ENCODE measurements around the gene PCBP2.

The PCBP2 gene

GRCh38 chr12:53502331-53502730, 50.4 kb downstream of the PCBP2 start:
- H3K4me1 Mint-ChIP-seq: peaks cover 52% of the 10 kb centered on the region
- no peak for TF ChIP-seq CTCF (IDR thresholded peaks at IDR 0.05; ENCODE audit: unreplicated experiment in 3 of 3)
- peaks cover 4% of the 10 kb centered on the region for H3K27me3 Mint-ChIP-seq (ENCODE audit: low read depth)
- peak overlapping the region; percentile 86 to 89 (median 89) for H3K4me3 Mint-ChIP-seq
- H3K27ac Mint-ChIP-seq: peak overlapping the region; percentile 94 to 99 (median 96)
- H3K36me3 Mint-ChIP-seq (ENCODE audit: low read depth): peaks cover 9% of the 10 kb centered on the region
- no peaks in the 10 kb centered on the region for H3K9me3 Mint-ChIP-seq

- no peak for TF ChIP-seq CTCF (IDR thresholded peaks at IDR 0.05; ENCODE audit: unreplicated experiment in 3 of 3)
- peaks cover 44% of the 10 kb centered on the region for H3K4me1 Mint-ChIP-seq
- H3K36me3 Mint-ChIP-seq (ENCODE audit: low read depth): peaks cover 9% of the 10 kb centered on the region
- peak overlapping the region; percentile 43 to 89 (median 89) for H3K4me3 Mint-ChIP-seq
- H3K27me3 Mint-ChIP-seq (ENCODE audit: low read depth): peaks cover 4% of the 10 kb centered on the region
- H3K27ac Mint-ChIP-seq: peak overlapping the region; percentile 94 to 99 (median 96)
- H3K9me3 Mint-ChIP-seq: no peaks in the 10 kb centered on the region
Observed at GRCh38 chr12:53502983-53503728, 51.3 kb downstream of the PCBP2 start.

- Mint-ChIP-seq H3K4me3 (peak overlapping the region; percentile 10 to 59 (median 56)), H3K9me3 (no peaks in the 10 kb centered on the region), H3K4me1 (peaks cover 34% of the 10 kb centered on the region), H3K27ac (peak overlapping the region; percentile 56 to 99 (median 75)), H3K36me3 (ENCODE audit: low read depth) (peaks cover 13% of the 10 kb centered on the region), H3K27me3 (ENCODE audit: low read depth) (peaks cover 4% of the 10 kb centered on the region)
- no peak for TF ChIP-seq CTCF (IDR thresholded peaks at IDR 0.05; ENCODE audit: unreplicated experiment in 3 of 3)
Observed at GRCh38 chr12:53504004-53504920, 52.4 kb downstream of the PCBP2 start.

GRCh38 chr12:53505086-53505485, 53.2 kb downstream of the PCBP2 start:
- H3K27ac Mint-ChIP-seq: peak overlapping the region; percentile 83 to 99 (median 86)
- H3K9me3 Mint-ChIP-seq: no peaks in the 10 kb centered on the region
- peak overlapping the region; percentile 10 to 59 (median 29) for H3K4me3 Mint-ChIP-seq
- H3K27me3 Mint-ChIP-seq (ENCODE audit: low read depth): peaks cover 1% of the 10 kb centered on the region
- peaks cover 28% of the 10 kb centered on the region for H3K4me1 Mint-ChIP-seq
- no peak for TF ChIP-seq CTCF (IDR thresholded peaks at IDR 0.05; ENCODE audit: unreplicated experiment in 3 of 3)
- H3K36me3 Mint-ChIP-seq (ENCODE audit: low read depth): peaks cover 13% of the 10 kb centered on the region

- Mint-ChIP-seq H3K9me3 (no peaks in the 10 kb centered on the region), H3K36me3 (ENCODE audit: low read depth) (peaks cover 16% of the 10 kb centered on the region), H3K27me3 (ENCODE audit: low read depth) (no peaks in the 10 kb centered on the region), H3K4me3 (peak overlapping the region in 2 of 3 experiments; percentile 19 to 29), H3K27ac (peak overlapping the region; percentile 83 to 99 (median 86)), H3K4me1 (peaks cover 26% of the 10 kb centered on the region)
- no peak for TF ChIP-seq CTCF (IDR thresholded peaks at IDR 0.05; ENCODE audit: unreplicated experiment in 3 of 3)
Observed at GRCh38 chr12:53505555-53506449, 53.9 kb downstream of the PCBP2 start.

Data from nephron (organoid).